GM10266 (cell line): ENCODE measurements around the gene ZBED1.
"Not testable (repeated sequence)": the region's sequence is repeated elsewhere in the genome, so short reads cannot be mapped to it uniquely, and the experiment has no call there.

Experiments
- DNase-seq: peaks from one replicate; pipeline ENCODE4 v3.0.0; 2012; ENCODE audit errors: extremely low spot score
- CTCF ChIP-seq: IDR thresholded peaks from 2 replicates; pipeline ENCODE4 v1.5.1; 2012; ENCODE audit warnings: mild to moderate bottlenecking, low read depth; ENCODE audit not compliant: control insufficient read depth, insufficient read depth; ENCODE audit errors: missing control alignments

ZBED1 gene

GRCh38 chrX:2458309-2458708 is 42.5 kb downstream of the ZBED1 start:
- TF ChIP-seq CTCF, result no peak
- no peak for DNase-seq

GRCh38 chrX:2457289-2458133 is 43.3 kb downstream of the ZBED1 start:
- DNase-seq, result no peak
- no peak for TF ChIP-seq CTCF

- DNase-seq, result not testable (repeated sequence)
Measured at GRCh38 chrX:2456091-2456490, 44.7 kb downstream of the ZBED1 start.

GRCh38 chrX:2454620-2455019 is 46.2 kb downstream of the ZBED1 start:
- DNase-seq, result not testable (repeated sequence)

GRCh38 chrX:2452799-2453198 is 48.0 kb downstream of the ZBED1 start:
- no peak for TF ChIP-seq CTCF
- DNase-seq, result no peak

- no peak for DNase-seq
- TF ChIP-seq CTCF, result no peak
Measured at GRCh38 chrX:2452317-2452784, 48.4 kb downstream of the ZBED1 start.

GRCh38 chrX:2451501-2452316 is 49.1 kb downstream of the ZBED1 start:
- TF ChIP-seq CTCF, result no peak

GRCh38 chrX:2450681-2451080 is 50.1 kb downstream of the ZBED1 start:
- no peak for TF ChIP-seq CTCF

More at GRCh38 chrX:2451501-2452316, 49.1 kb downstream of the ZBED1 start:
- DNase-seq, result no peak

More at GRCh38 chrX:2450681-2451080, 50.1 kb downstream of the ZBED1 start:
- no peak for DNase-seq
